GM12878 (cell line): Measurements from ENCODE around the gene SETD1B. TPM values are rescaled to one million over a fixed set of nuclear protein-coding genes. Genes with fewer than 3 reads are reported as not detected.

ENCODE experiments used
- ATAC-seq: fragments of 200-7000 bp; cut with Tn5 transposase; 3 replicates; pipeline ENCODE4 v1.9.1; 2020; ENCODE audit warnings: mild to moderate bottlenecking, moderate library complexity
- BruUV-seq: library from RNA; stranded (reverse); fragments of 400-500 nt; replicated peaks from 2 replicates; lab custom pipeline; 2021; lab: Mats Ljungman, UMichigan
- CTCF ChIA-PET: fragments of 300-600 bp; sonication (Branson Sonifier 250); formaldehyde crosslinking; extraction: SDS; loops from one replicate; lab custom pipeline; 2021; ENCODE audit warnings: inconsistent platforms; lab: Yijun Ruan, JAX
- POLR2A ChIA-PET: fragments of 350-600 bp; formaldehyde crosslinking; extraction: SDS; loops from one replicate; lab custom pipeline; 2021; ENCODE audit warnings: inconsistent platforms; lab: Charles Lee
- RAD21 ChIA-PET: fragments of 300-600 bp; sonication (Branson Sonifier 250); formaldehyde crosslinking; loops from one replicate; lab custom pipeline; 2023; ENCODE audit warnings: antibody characterized with exemption; ENCODE audit not compliant: unreplicated experiment; lab: Charles Lee
- SMC1A ChIA-PET: fragments of 300-600 bp; sonication (Branson Sonifier 250); formaldehyde crosslinking; loops from one replicate; lab custom pipeline; 2023; ENCODE audit not compliant: unreplicated experiment, uncharacterized antibody; lab: Charles Lee
- DNase-seq: peaks from one replicate; pipeline ENCODE4 v3.0.0-alpha.2; 2011; ENCODE audit warnings: low read depth, low spot score
- FAIRE-seq: peaks from 3 replicates; lab custom pipeline; 2011; peaks lifted over from hg19 to GRCh38; lab: Jason Lieb, UNC
- H2AFZ ChIP-seq: 2 replicates; pipeline ENCODE4 v1.6.0; 2011; ENCODE audit warnings: low read depth, low read length, control low read depth; ENCODE audit not compliant: control insufficient read depth
- H3K27ac ChIP-seq: 2 replicates; pipeline ENCODE4 v1.5.1; 2011; ENCODE audit warnings: control low read depth; ENCODE audit not compliant: control insufficient read depth, insufficient read depth
- H3K27me3 ChIP-seq, 2 experiments: replicated peaks in 1 of 2; 2 replicates each; pipeline versions ENCODE4 v1.6.0 to v1.6.1; 2011; ENCODE audit warnings: low read length in 1 of 2; ENCODE audit not compliant: control insufficient read depth in 2 of 2, insufficient read depth in 2 of 2
- H3K36me3 ChIP-seq, 2 experiments: 2 replicates each; pipeline ENCODE4 v1.5.1; 2011; ENCODE audit warnings: low read length in 1 of 2; ENCODE audit not compliant: control insufficient read depth in 2 of 2, insufficient read depth in 2 of 2
- H3K4me1 ChIP-seq: 2 replicates; pipeline ENCODE4 v1.6.1; 2011; ENCODE audit warnings: mild to moderate bottlenecking, low read length, moderate library complexity, mixed read lengths; ENCODE audit not compliant: control insufficient read depth, insufficient read depth
- H3K4me2 ChIP-seq: 2 replicates; pipeline ENCODE4 v1.6.0; 2011; ENCODE audit warnings: control low read depth; ENCODE audit not compliant: control insufficient read depth, insufficient read depth
- H3K4me3 ChIP-seq: fragments of 200-600 bp; sonication (generic); 2 replicates; pipeline ENCODE4 v1.5.1; 2016
- H3K79me2 ChIP-seq: 2 replicates; pipeline ENCODE4 v1.6.0; 2011; ENCODE audit warnings: low read length; ENCODE audit not compliant: control insufficient read depth, insufficient read depth
- H3K9ac ChIP-seq: 2 replicates; pipeline ENCODE4 v1.8.0; 2011; ENCODE audit warnings: low read length, control low read depth, mixed read lengths; ENCODE audit not compliant: control insufficient read depth, insufficient read depth
- H3K9me3 ChIP-seq: replicated peaks from 3 replicates; pipeline ENCODE4 v1.5.1; 2011; ENCODE audit warnings: mild to moderate bottlenecking, low read length; ENCODE audit not compliant: control insufficient read depth, insufficient read depth
- H4K20me1 ChIP-seq: 2 replicates; pipeline ENCODE4 v1.6.0; 2011; ENCODE audit not compliant: control insufficient read depth, insufficient read depth
- BMI1 ChIP-seq: fragments of 450-650 bp; IDR thresholded peaks from 2 replicates; pipeline ENCODE4 v1.6.1; 2016; ENCODE audit warnings: mild to moderate bottlenecking, moderate library complexity, borderline replicate concordance
- CBFB ChIP-seq: IDR thresholded peaks from 2 replicates; pipeline ENCODE4 v1.6.1; 2016; ENCODE audit warnings: antibody characterized with exemption, low read depth
- CBX5 ChIP-seq: sonication (generic); IDR thresholded peaks from 2 replicates; pipeline ENCODE4 v1.6.1; 2016; ENCODE audit warnings: low read depth, moderate library complexity, mild to moderate bottlenecking, inconsistent platforms
- EGR1 ChIP-seq, 2 experiments: IDR thresholded peaks; 1 replicate in 1 of 2; 2 replicates in 1 of 2; pipeline ENCODE4 v1.6.1; 2011 to 2012; ENCODE audit warnings: low read depth in 2 of 2, low read length in 2 of 2, borderline replicate concordance in 1 of 2, mild to moderate bottlenecking in 1 of 2, moderate library complexity in 1 of 2
- ETV6 ChIP-seq, 2 experiments: fragments of 450-650 bp in 1 of 2; IDR thresholded peaks in 1 of 2; conservative IDR thresholded peaks in 1 of 2; 2 replicates each; pipeline ENCODE4 v1.6.1; 2014; ENCODE audit warnings: antibody characterized with exemption in 1 of 2, borderline replicate concordance in 1 of 2, low read depth in 1 of 2, mild to moderate bottlenecking in 1 of 2, moderate library complexity in 1 of 2
- FOS ChIP-seq: IDR thresholded peaks from 3 replicates; pipeline ENCODE4 v1.6.1; 2011; ENCODE audit warnings: borderline replicate concordance; ENCODE audit not compliant: insufficient read length; ENCODE audit errors: extremely low read depth
- MEF2A ChIP-seq: IDR thresholded peaks from 2 replicates; pipeline ENCODE4 v1.6.1; 2011; ENCODE audit warnings: low read depth, mild to moderate bottlenecking, low read length, moderate library complexity; ENCODE audit not compliant: insufficient read depth
- NBN ChIP-seq: fragments of 450-650 bp; IDR thresholded peaks from 2 replicates; pipeline ENCODE4 v1.6.1; 2016
- NR2C2 ChIP-seq: IDR thresholded peaks from 2 replicates; pipeline ENCODE4 v1.6.1; 2011; ENCODE audit warnings: borderline replicate concordance, low read depth; ENCODE audit not compliant: control insufficient read depth, insufficient read length
- RBBP5 ChIP-seq: fragments of 200-600 bp; sonication (generic); conservative IDR thresholded peaks from 2 replicates; pipeline ENCODE4 v1.6.1; 2016
- SUPT20H ChIP-seq: IDR thresholded peaks from 2 replicates; pipeline ENCODE4 v1.6.1; 2011; ENCODE audit warnings: low read depth, mild to moderate bottlenecking, low read length, moderate library complexity, borderline replicate concordance; ENCODE audit not compliant: control insufficient read depth
- TARDBP ChIP-seq: IDR thresholded peaks from 2 replicates; pipeline ENCODE4 v1.6.1; 2016; ENCODE audit warnings: borderline replicate concordance
- WGBS: methylation state at CpG from one replicate; pipeline ENCODE4 v1.1.6; 2016; ENCODE audit warnings: low lambda C conversion rate; ENCODE audit not compliant: insufficient replicate concordance, insufficient coverage; ENCODE audit errors: missing lambda C conversion rate; 5-methylcytosine and 5-hydroxymethylcytosine counted together
- in situ Hi-C: fragments of 300-500 bp; cut with MboI; formaldehyde crosslinking; loops from 9 replicates; pipeline ENCODE4 v1.14.3; 2018; ENCODE audit warnings: mixed read lengths
- intact Hi-C: fragments of 100-400 bp; cut with micrococcal nuclease; formaldehyde crosslinking; loops from one replicate; pipeline ENCODE4 v1.14.2; 2022; ENCODE audit not compliant: unreplicated experiment
- polyA plus RNA-seq, 11 experiments: library from polyadenylated mRNA; depleted of rRNA in 4 of 11; unstranded in 6 of 11; stranded (reverse) in 5 of 11; fragments of >200 nt; fragmentation: Nextera tagmentation in 4 of 11; fragmentation: Illumina TruSeq in 1 of 11; extraction: Ambion mirVana in 4 of 11; extraction: Trizol in 1 of 11; gene quantifications; 1 replicate in 1 of 11; 2 replicates in 10 of 11; pipeline versions ENCODE4 v1.2.1 to v1.2.3, GENCODE V29; 2011 to 2016; ENCODE audit warnings: inconsistent platforms in 2 of 11, missing spikeins in 2 of 11, low read depth in 1 of 11
- total RNA-seq, 4 experiments: library from RNA; depleted of rRNA in 3 of 4; stranded (reverse); fragments of >200 nt in 3 of 4; fragmentation: Illumina TruSeq in 1 of 4; extraction: Trizol in 1 of 4; gene quantifications; 2 replicates each; pipeline versions ENCODE4 v1.2.1 to v1.2.3, GENCODE V29; 2013 to 2021
- TF ChIP-seq, protein P1 (sequence below): fragments of 450-650 bp; IDR thresholded peaks from 2 replicates; pipeline ENCODE4 v1.6.1; 2017; ENCODE audit warnings: mild to moderate bottlenecking, moderate library complexity
- TF ChIP-seq, protein P2 (sequence below): IDR thresholded peaks from 2 replicates; pipeline ENCODE4 v1.6.1; 2011; ENCODE audit warnings: borderline replicate concordance, low read depth, mild to moderate bottlenecking, moderate library complexity, mixed read lengths, low read length; ENCODE audit not compliant: insufficient read depth; ENCODE audit errors: extremely low read length
- TF ChIP-seq, protein P3 (sequence below): fragments of 450-650 bp; IDR thresholded peaks from 2 replicates; pipeline ENCODE4 v1.6.1; 2016; ENCODE audit warnings: mild to moderate bottlenecking

SETD1B gene
- total and polyA plus RNA-seq, 10 of the 15 experiments (the other 5 are each of a cell fraction or from before 2014, with no cell fraction given) = 0.50 to 17.3 (median 1.6) TPM

DNA sequence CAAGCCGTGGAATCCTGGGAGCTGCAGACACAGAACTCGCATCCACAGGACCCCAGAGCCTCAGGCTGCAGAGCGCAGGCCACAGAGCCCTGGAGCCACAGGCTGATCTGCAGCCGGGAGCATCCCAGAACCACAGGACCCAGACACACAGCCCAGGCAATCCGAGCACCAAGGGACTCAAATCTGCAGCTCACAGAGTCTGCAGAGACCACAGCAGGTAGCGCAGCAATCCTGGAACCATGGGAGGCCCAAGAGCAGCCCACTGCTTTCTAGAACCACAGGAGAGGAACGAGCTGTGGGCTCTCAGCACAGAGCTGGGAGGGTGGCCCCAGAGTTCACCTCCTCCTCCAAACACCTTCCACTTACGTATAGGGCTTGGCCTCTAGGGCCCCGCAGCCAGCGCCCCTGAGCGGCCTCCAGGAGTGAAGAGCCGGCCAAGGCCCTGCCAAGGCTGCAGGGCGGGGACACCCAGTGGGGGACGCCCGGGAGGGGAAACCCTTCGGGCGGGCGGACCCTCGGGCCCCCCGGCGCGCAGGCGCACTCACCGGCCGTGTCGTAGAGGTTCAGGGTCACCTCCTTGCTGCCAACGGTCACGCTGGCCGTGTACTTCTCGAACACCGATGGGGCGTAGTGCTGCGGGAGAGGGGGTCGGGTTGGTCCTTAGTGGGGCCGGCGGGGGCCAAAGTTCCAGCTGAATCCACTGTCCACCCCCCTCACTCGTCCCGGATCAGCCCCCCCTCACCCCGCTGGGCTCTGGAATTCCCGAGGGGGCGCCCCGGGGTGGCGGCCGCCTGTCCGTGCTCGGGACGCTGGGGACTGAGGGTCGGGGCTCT, 11.0 kb upstream of the SETD1B start:
- peaks cover 47% of the 10 kb centered on the region for H3K4me1 ChIP-seq
- ATAC-seq (peak; percentile 40), DNase-seq (no peak), FAIRE-seq (no peak)
- no peaks in the 10 kb centered on the region for H3K27me3 ChIP-seq
- intact Hi-C loops = no loop called here
- H3K79me2 ChIP-seq = peaks cover 57% of the 10 kb centered on the region
- H2AFZ ChIP-seq = peak overlapping the region; percentile 50
- peaks cover 1 to 6% of the 10 kb centered on the region in 2 experiments; a peak in 2 of 4 replicates for H3K36me3 ChIP-seq
- peak overlapping the region; percentile 83 for H3K9ac ChIP-seq
- whole genome bisulfite sequencing = under 1% methylated on average over 45 of the region's 48 CpGs
- ChIA-PET CTCF (interaction anchor here (0.6 to 16.2 kb wide), 14 partner anchors 14 to 198 kb away, joined by 3 to 565 read pairs (median 28); partner anchors contain the start of genes PSMD9, SETD1B and TMEM120B), SMC1A (interaction anchor here (2.7 to 10.5 kb wide), 6 partner anchors 9 to 99 kb away, joined by 13 to 226 read pairs (median 48); partner anchors contain the start of gene SETD1B), POLR2A (interaction anchor here (0.6 to 7.9 kb wide), 6 partner anchors 10 to 81 kb away, joined by 4 to 155 read pairs (median 16); partner anchors contain the start of genes SETD1B and TMEM120B), RAD21 (interaction anchor here (1.3 to 11.7 kb wide), 11 partner anchors 13 to 235 kb away, joined by 3 to 395 read pairs (median 12); partner anchors contain the start of genes ORAI1, PSMD9, SETD1B and TMEM120B)
- in situ Hi-C loops = loop anchor here (5.0 kb wide), 1 partner anchor 101 kb away; no protein-coding TSS in a partner anchor
- no peaks in the 10 kb centered on the region for H3K9me3 ChIP-seq
- peak overlapping the region; percentile 75 for H3K27ac ChIP-seq
- peak overlapping the region; percentile 97 for H3K4me3 ChIP-seq
- no TSS peak for BruUV-seq
- H3K4me2 ChIP-seq = peak overlapping the region; percentile 32
- H4K20me1 ChIP-seq = no peaks in the 10 kb centered on the region
- TF ChIP-seq RBBP5 (no peak), CBFB (no peak), CBX5 (no peak), ETV6 (conservative IDR thresholded peaks at IDR 0.05 in 1 of 2, IDR thresholded peaks at IDR 0.05 in 1 of 2; ENCODE audit: borderline replicate concordance in 1 of 2, low read depth in 1 of 2) (no peak), MEF2A (no peak), TARDBP (no peak), NR2C2 (no peak), BMI1 (no peak), EGR1 (IDR thresholded peaks at IDR 0.05; ENCODE audit: borderline replicate concordance in 1 of 2, low read depth in 2 of 2, low read length in 2 of 2) (no peak), SUPT20H (no peak), NBN (0 out of 2 replicates have a peak, but pooled peaks have one; percentile 19), FOS (no peak)
- TF ChIP-seq, protein P1, sequence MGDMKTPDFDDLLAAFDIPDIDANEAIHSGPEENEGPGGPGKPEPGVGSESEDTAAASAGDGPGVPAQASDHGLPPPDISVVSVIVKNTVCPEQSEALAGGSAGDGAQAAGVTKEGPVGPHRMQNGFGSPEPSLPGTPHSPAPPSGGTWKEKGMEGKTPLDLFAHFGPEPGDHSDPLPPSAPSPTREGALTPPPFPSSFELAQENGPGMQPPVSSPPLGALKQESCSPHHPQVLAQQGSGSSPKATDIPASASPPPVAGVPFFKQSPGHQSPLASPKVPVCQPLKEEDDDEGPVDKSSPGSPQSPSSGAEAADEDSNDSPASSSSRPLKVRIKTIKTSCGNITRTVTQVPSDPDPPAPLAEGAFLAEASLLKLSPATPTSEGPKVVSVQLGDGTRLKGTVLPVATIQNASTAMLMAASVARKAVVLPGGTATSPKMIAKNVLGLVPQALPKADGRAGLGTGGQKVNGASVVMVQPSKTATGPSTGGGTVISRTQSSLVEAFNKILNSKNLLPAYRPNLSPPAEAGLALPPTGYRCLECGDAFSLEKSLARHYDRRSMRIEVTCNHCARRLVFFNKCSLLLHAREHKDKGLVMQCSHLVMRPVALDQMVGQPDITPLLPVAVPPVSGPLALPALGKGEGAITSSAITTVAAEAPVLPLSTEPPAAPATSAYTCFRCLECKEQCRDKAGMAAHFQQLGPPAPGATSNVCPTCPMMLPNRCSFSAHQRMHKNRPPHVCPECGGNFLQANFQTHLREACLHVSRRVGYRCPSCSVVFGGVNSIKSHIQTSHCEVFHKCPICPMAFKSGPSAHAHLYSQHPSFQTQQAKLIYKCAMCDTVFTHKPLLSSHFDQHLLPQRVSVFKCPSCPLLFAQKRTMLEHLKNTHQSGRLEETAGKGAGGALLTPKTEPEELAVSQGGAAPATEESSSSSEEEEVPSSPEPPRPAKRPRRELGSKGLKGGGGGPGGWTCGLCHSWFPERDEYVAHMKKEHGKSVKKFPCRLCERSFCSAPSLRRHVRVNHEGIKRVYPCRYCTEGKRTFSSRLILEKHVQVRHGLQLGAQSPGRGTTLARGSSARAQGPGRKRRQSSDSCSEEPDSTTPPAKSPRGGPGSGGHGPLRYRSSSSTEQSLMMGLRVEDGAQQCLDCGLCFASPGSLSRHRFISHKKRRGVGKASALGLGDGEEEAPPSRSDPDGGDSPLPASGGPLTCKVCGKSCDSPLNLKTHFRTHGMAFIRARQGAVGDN = 0 out of 2 replicates have a peak, but pooled peaks have one; percentile 12
- TF ChIP-seq, protein P2, sequence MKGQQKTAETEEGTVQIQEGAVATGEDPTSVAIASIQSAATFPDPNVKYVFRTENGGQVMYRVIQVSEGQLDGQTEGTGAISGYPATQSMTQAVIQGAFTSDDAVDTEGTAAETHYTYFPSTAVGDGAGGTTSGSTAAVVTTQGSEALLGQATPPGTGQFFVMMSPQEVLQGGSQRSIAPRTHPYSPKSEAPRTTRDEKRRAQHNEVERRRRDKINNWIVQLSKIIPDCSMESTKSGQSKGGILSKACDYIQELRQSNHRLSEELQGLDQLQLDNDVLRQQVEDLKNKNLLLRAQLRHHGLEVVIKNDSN = no peak
- TF ChIP-seq, protein P3, sequence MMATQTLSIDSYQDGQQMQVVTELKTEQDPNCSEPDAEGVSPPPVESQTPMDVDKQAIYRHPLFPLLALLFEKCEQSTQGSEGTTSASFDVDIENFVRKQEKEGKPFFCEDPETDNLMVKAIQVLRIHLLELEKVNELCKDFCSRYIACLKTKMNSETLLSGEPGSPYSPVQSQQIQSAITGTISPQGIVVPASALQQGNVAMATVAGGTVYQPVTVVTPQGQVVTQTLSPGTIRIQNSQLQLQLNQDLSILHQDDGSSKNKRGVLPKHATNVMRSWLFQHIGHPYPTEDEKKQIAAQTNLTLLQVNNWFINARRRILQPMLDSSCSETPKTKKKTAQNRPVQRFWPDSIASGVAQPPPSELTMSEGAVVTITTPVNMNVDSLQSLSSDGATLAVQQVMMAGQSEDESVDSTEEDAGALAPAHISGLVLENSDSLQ = no peak
